Activated T-cell treated with anti-CD3 and anti-CD28 coated beads, Interleukin-2, amount 50 U/mL, for 4 hours (primary cell): ENCODE data around the gene NUP98. TPM values are rescaled to one million over a fixed set of nuclear protein-coding genes. Genes with fewer than 3 reads are reported as not detected.

Experiments used
- ATAC-seq, 2 donors: fragments of 200-7000 bp; cut with Tn5 transposase; one replicate each; pipeline ENCODE4 v1.10.0; 2021
- DNase-seq: peaks from one replicate; pipeline ENCODE4 v3.0.0-alpha.2; 2020
- H3K27me3 Mint-ChIP-seq: one replicate; pipeline ENCODE4 v1.8.0; 2021; ENCODE audit warnings: low read depth, mixed read lengths
- H3K36me3 Mint-ChIP-seq: one replicate; pipeline ENCODE4 v1.8.0; 2022; ENCODE audit warnings: mixed read lengths; ENCODE audit not compliant: insufficient read depth
- H3K4me1 Mint-ChIP-seq: one replicate; pipeline ENCODE4 v1.8.0; 2021; ENCODE audit warnings: low read depth, mixed read lengths
- H3K4me3 Mint-ChIP-seq: one replicate; pipeline ENCODE4 v1.8.0; 2021; ENCODE audit warnings: mild to moderate bottlenecking, moderate library complexity, mixed read lengths
- H3K9me3 Mint-ChIP-seq: one replicate; pipeline ENCODE4 v1.8.0; 2021; ENCODE audit warnings: mixed read lengths
- total RNA-seq, 3 donors: library from RNA; stranded (reverse); gene quantifications; one replicate each; pipeline ENCODE4 v1.2.1, GENCODE V29; 2021

The NUP98 gene
- 100 to 1,000 TPM; 118 to 124 (median 119) TPM for total RNA-seq

- Mint-ChIP-seq H3K27me3 (no peaks in the 10 kb centered on the region), H3K9me3 (no peaks in the 10 kb centered on the region), H3K36me3 (peaks cover 9% of the 10 kb centered on the region), H3K4me1 (peaks cover 39% of the 10 kb centered on the region), H3K4me3 (peak within 1 kb of the TSS; percentile 97)
- ATAC-seq: peak; percentile 96 to 97
- DNase-seq: peak; percentile 99
Measured at GRCh38 chr11:3797329-3798090, at the start of gene NUP98. TSS of gene NUP98 (minus strand) at chr11:3797554. CDS start at chr11:3782117, 15,437 bp downstream.

DNA sequence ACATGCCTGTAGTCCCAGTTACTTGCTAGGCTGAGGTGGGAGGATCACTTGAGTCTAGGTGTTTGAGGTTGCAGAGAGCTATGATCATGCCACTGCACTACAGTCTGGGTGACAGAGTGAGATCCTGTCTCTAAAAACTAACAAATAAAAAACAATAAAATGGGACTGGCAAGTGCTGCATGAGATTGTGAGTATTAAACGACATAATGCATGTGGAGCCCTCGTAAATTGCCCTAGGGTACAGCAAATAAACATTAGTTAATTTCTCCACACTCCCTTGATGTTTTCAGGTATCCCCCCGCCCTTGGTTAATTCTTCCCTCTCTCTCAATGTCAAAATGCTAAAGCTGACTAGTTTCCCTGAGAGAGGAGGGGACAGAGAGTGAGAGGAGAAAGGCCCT, 48.3 kb upstream of the NUP98 start:
- no peaks in the 10 kb centered on the region for H3K27me3 Mint-ChIP-seq
- H3K4me1 Mint-ChIP-seq: peaks cover 37% of the 10 kb centered on the region
- H3K36me3 Mint-ChIP-seq: no peaks in the 10 kb centered on the region
- no peak overlapping the region for H3K4me3 Mint-ChIP-seq
- ATAC-seq (no peak), DNase-seq (no peak)
- H3K9me3 Mint-ChIP-seq: no peaks in the 10 kb centered on the region

DNA sequence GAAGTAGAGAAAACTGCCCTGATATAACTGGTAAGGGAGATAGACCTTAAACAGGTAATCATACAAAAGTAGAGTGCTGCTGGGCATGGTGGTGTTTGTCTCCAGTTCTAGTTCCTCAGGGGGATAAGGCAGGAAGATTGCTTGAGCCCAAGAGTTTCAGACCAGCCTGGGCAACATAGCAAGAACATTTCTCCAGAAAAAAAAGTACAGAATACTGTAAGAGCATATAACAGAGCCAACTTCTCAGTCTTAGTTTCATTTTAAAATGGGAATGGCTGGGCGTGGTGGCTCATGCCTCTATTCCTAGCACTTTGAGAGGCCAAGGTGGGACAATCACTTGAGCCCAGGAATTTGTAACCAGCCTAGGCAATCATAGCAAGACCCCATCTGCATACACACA, 47.9 kb upstream of the NUP98 start:
- H3K4me3 Mint-ChIP-seq: no peak overlapping the region
- ATAC-seq: no peak
- H3K36me3 Mint-ChIP-seq: no peaks in the 10 kb centered on the region
- no peaks in the 10 kb centered on the region for H3K27me3 Mint-ChIP-seq
- DNase-seq: no peak
- H3K9me3 Mint-ChIP-seq: no peaks in the 10 kb centered on the region
- peaks cover 37% of the 10 kb centered on the region for H3K4me1 Mint-ChIP-seq

- DNase-seq (no peak), ATAC-seq (no peak)
- Mint-ChIP-seq H3K36me3 (peaks cover 14% of the 10 kb centered on the region), H3K27me3 (no peaks in the 10 kb centered on the region), H3K4me3 (no peak overlapping the region), H3K9me3 (no peaks in the 10 kb centered on the region), H3K4me1 (peaks cover 39% of the 10 kb centered on the region)
Measured at GRCh38 chr11:3843326-3843725, 46.0 kb upstream of the NUP98 start.

- peak; percentile 77 to 81 for ATAC-seq
- peaks cover 21% of the 10 kb centered on the region for H3K36me3 Mint-ChIP-seq
- peaks cover 52% of the 10 kb centered on the region for H3K4me1 Mint-ChIP-seq
- peak overlapping the region; percentile 84 for H3K4me3 Mint-ChIP-seq
- DNase-seq: peak; percentile 95
- no peaks in the 10 kb centered on the region for H3K9me3 Mint-ChIP-seq
- H3K27me3 Mint-ChIP-seq: no peaks in the 10 kb centered on the region
Measured at GRCh38 chr11:3841426-3842350, 44.3 kb upstream of the NUP98 start.

DNA sequence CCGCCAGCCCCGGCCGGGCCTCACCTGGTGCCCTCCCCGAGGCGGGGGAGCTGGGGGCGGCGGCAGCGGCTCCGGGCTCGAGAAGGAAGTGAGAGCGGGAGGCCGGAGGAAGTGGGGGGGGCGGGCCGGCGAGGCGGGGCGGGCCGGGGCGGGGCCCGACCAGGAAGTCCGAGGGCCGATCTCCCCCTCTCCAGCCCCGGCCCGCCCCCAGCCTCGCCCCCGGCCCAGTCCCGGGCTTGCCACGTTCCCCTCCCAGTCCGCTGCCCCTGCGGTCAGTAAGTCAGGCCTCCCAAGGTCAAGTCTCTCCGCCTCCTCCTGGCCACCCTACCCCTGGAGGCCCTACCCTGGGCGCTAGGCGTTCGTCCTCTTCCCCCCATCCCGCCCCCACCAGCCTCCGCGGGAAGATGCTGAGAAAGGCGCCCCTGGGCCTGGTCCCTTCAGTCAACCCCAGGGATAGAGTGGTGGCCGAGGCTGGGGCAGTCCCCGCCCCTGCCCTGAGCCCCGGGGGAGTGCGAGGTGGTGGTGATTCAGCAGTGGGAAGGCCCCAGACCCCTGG, 43.6 kb upstream of the NUP98 start, which contains the start of gene RHOG:
Gene RHOG (minus strand): TSS at position 90 of the 556 bp plus-strand sequence. CDS start 12,821 bp downstream, outside the sequence.
- Mint-ChIP-seq H3K4me3 (peak within 1 kb of the TSS; percentile 94), H3K4me1 (peaks cover 59% of the 10 kb centered on the region), H3K27me3 (no peaks in the 10 kb centered on the region), H3K9me3 (no peaks in the 10 kb centered on the region), H3K36me3 (peaks cover 21% of the 10 kb centered on the region)
- peak; percentile 81 to 82 for ATAC-seq
- no peak for DNase-seq

GRCh38 chr11:3840004-3840869, 42.9 kb upstream of the NUP98 start:
- ATAC-seq (peak; percentile 5 to 11), DNase-seq (no peak)
- peak overlapping the region; percentile 94 for H3K4me3 Mint-ChIP-seq
- no peaks in the 10 kb centered on the region for H3K27me3 Mint-ChIP-seq
- peaks cover 27% of the 10 kb centered on the region for H3K36me3 Mint-ChIP-seq
- H3K4me1 Mint-ChIP-seq: peaks cover 65% of the 10 kb centered on the region
- H3K9me3 Mint-ChIP-seq: no peaks in the 10 kb centered on the region

DNA sequence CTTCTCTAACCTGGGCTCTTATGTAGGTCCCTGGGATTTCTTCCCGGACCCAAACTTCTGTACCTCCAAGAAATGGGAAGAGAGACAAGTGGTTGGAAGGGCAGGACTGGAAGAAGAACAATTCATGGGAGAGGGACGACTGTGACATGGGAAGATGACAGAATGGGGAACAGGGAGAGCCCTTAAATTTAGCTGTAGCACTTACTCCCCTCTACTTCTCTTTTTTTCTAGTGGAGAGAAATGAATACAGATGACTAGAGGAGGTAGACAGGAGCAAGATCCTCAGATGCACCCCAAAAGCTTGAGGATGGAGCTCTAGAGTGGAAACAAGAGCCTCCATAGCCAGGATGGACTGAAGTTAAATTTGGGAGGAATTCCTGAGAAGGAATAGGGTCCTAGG, 41.1 kb upstream of the NUP98 start:
- no peaks in the 10 kb centered on the region for H3K27me3 Mint-ChIP-seq
- H3K4me3 Mint-ChIP-seq: peak overlapping the region; percentile 94
- DNase-seq: no peak
- H3K9me3 Mint-ChIP-seq: no peaks in the 10 kb centered on the region
- H3K36me3 Mint-ChIP-seq: peaks cover 40% of the 10 kb centered on the region
- no peak for ATAC-seq
- H3K4me1 Mint-ChIP-seq: peaks cover 70% of the 10 kb centered on the region

GRCh38 chr11:3837793-3838192, 40.4 kb upstream of the NUP98 start:
- H3K9me3 Mint-ChIP-seq: no peaks in the 10 kb centered on the region
- H3K4me1 Mint-ChIP-seq: peaks cover 70% of the 10 kb centered on the region
- H3K27me3 Mint-ChIP-seq: no peaks in the 10 kb centered on the region
- ATAC-seq (no peak), DNase-seq (no peak)
- peak overlapping the region; percentile 94 for H3K4me3 Mint-ChIP-seq
- H3K36me3 Mint-ChIP-seq: peaks cover 43% of the 10 kb centered on the region

DNA sequence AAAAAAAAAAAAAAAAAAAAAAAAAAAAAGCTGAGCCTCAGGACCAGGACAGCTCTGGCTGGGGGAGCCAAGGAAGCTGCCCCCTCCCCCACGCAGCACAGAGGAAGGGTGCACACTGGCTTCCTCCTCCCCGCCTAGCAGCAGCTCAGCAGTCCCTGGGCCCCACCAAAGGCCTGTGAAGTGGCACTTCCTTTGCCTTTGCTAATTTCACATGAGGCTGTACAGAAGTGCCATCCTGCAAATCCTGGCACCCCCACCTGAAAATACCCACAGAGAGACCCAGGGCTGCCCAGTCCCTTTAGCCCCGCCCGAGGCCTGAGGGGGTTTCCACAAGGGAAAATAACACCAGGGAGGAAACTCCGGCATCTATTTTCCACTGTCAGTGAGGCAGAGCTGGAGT, 39.5 kb upstream of the NUP98 start:
- ATAC-seq: no peak
- Mint-ChIP-seq H3K9me3 (no peaks in the 10 kb centered on the region), H3K27me3 (no peaks in the 10 kb centered on the region), H3K4me1 (peaks cover 74% of the 10 kb centered on the region), H3K36me3 (peaks cover 43% of the 10 kb centered on the region), H3K4me3 (peak overlapping the region; percentile 94)
- peak; percentile 40 for DNase-seq

DNA sequence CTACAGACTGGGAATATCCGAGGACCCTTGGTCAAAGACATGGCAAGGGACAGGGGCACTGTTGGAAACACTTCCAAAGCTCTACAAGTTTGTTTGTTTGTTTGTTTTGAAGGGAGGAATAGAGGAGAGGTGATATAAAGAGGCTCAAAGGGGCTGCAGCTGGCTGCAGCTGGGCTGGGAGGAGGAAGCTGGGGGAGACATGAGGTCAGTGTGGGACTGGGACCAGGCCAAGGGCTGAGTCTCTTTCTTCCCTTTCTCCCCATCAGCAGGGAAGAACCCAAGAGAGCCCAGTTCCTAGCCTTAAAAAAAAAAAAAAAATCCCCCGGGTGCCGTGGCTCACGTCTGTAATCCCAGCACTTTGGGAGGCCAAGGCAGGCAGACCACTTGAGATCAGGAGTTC, 38.4 kb upstream of the NUP98 start:
- ATAC-seq (no peak), DNase-seq (no peak)
- Mint-ChIP-seq H3K36me3 (peaks cover 52% of the 10 kb centered on the region), H3K27me3 (no peaks in the 10 kb centered on the region), H3K9me3 (no peaks in the 10 kb centered on the region), H3K4me1 (peaks cover 82% of the 10 kb centered on the region), H3K4me3 (peak overlapping the region; percentile 94)

DNA sequence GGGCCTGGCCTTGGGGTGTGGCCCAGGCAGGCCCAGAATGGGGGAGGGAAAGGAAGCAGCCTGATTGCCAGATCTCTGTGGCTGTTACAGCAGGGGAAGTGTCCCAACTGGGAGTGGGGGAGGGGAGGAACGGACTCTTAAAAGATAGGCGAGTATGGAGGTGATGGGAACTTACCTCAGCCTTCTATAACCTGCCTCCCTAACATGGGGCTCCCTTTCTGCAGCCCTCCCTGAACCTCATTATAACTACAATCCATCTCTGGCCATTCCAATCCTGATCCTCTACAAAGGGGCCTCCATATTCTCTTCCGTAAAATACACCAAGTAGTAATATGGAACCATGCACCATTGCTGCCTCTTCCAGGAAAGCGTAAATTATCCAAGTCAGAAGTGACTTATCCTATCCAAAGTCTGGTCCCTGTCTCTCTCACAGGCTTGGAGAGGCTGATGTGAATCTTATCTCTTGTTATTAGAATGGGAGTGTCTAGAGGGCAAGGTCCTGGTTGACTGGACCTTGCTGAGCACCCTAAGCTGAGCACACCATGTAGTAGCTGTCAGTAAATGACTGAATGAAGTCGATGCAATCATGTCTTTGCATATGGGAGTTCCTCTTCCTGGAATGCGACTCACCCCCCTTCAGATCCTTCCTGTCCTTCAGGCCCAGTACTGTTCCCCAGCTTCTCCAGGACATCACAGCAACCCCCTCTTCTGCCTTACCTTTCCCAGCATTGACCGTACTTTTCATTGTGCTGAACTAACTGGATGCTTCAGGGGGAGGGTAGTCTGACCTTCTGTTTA, 37.5 kb upstream of the NUP98 start:
- H3K27me3 Mint-ChIP-seq: no peaks in the 10 kb centered on the region
- no peaks in the 10 kb centered on the region for H3K9me3 Mint-ChIP-seq
- H3K36me3 Mint-ChIP-seq: peaks cover 57% of the 10 kb centered on the region
- ATAC-seq (no peak), DNase-seq (no peak)
- H3K4me3 Mint-ChIP-seq: peak overlapping the region; percentile 94
- H3K4me1 Mint-ChIP-seq: peaks cover 88% of the 10 kb centered on the region

DNA sequence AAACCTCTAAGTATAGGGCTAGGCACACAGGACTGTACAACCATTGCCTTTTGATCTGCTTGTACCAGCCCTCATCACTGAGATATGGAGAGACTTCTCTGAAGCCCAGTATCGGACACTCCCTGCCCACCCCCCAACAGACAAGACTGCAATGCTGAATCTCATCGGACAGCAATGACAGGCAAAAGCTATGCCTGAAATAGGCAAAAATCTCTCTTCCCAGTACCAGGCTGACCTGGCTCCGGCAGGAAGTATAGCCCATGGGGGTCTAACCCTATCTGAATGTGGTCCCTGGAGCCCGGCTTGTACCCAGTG, 37.0 kb upstream of the NUP98 start:
- H3K4me3 Mint-ChIP-seq: peak overlapping the region; percentile 94
- peaks cover 52% of the 10 kb centered on the region for H3K36me3 Mint-ChIP-seq
- no peak for DNase-seq
- peaks cover 87% of the 10 kb centered on the region for H3K4me1 Mint-ChIP-seq
- ATAC-seq: no peak
- H3K9me3 Mint-ChIP-seq: no peaks in the 10 kb centered on the region
- H3K27me3 Mint-ChIP-seq: no peaks in the 10 kb centered on the region
